HepG2 (cell line): Measurements from ENCODE around the gene PDGFD. TPM values are rescaled to one million over a fixed set of nuclear protein-coding genes. Genes with fewer than 3 reads are reported as not detected.

ENCODE experiments used
- ATAC-seq: fragments of 200-7000 bp; cut with Tn5 transposase; 3 replicates; pipeline ENCODE4 v1.9.1; 2020; ENCODE audit warnings: mild to moderate bottlenecking, moderate library complexity
- BruUV-seq: library from RNA; stranded (reverse); fragments of 400-500 nt; replicated peaks from 2 replicates; lab custom pipeline; 2021; lab: Mats Ljungman, UMichigan
- CTCF ChIA-PET: fragments of 300-600 bp; formaldehyde crosslinking; extraction: SDS; loops from one replicate; lab custom pipeline; 2021; ENCODE audit warnings: low total read pairs, inconsistent platforms, low intra/inter-chr PET ratio; lab: Yijun Ruan, JAX
- POLR2A ChIA-PET: fragments of 350-600 bp; sonication (Branson Sonifier 250); formaldehyde crosslinking; loops from one replicate; lab custom pipeline; 2020; ENCODE audit warnings: antibody characterized with exemption, inconsistent platforms; lab: Yijun Ruan, JAX
- DNase-seq: peaks from one replicate; pipeline ENCODE4 v3.0.0-alpha.2; 2015; ENCODE audit warnings: low spot score
- FAIRE-seq: peaks from 3 replicates; lab custom pipeline; 2011; peaks lifted over from hg19 to GRCh38; lab: Jason Lieb, UNC
- H2AFZ ChIP-seq: one replicate; pipeline ENCODE4 v1.6.1; 2011; ENCODE audit warnings: low read length, inconsistent platforms
- H3K27ac ChIP-seq: fragments of 300-600 bp; 3 replicates; pipeline ENCODE4 v1.8.0; 2011; ENCODE audit warnings: mixed run types, mild to moderate bottlenecking, mixed read lengths, low read length, inconsistent platforms; ENCODE audit not compliant: insufficient read depth; ENCODE audit errors: extremely low read length
- H3K27me3 ChIP-seq, 2 experiments: fragments of 200-600 bp in 1 of 2; 2 replicates in 1 of 2; 3 replicates in 1 of 2; pipeline versions ENCODE4 v1.6.0 to v1.8.0; 2011; ENCODE audit warnings: low read length in 2 of 2, mild to moderate bottlenecking in 2 of 2, moderate library complexity in 2 of 2, inconsistent platforms in 1 of 2; ENCODE audit not compliant: insufficient read depth in 2 of 2, control insufficient read depth in 1 of 2
- H3K36me3 ChIP-seq, 2 experiments: fragments of 200-600 bp in 1 of 2; replicated peaks in 1 of 2; 2 replicates in 1 of 2; 3 replicates in 1 of 2; pipeline versions ENCODE4 v1.5.1 to v1.8.0; 2011; ENCODE audit warnings: low read length in 2 of 2, inconsistent platforms in 1 of 2; ENCODE audit not compliant: insufficient read depth in 2 of 2, control insufficient read depth in 1 of 2
- H3K4me1 ChIP-seq: 2 replicates; pipeline ENCODE4 v1.5.1; 2012; ENCODE audit warnings: low read length, inconsistent platforms; ENCODE audit not compliant: insufficient read depth
- H3K4me2 ChIP-seq: 2 replicates; pipeline ENCODE4 v1.6.0; 2011; ENCODE audit warnings: low read depth, low read length, inconsistent platforms
- H3K4me3 ChIP-seq, 3 experiments: fragments of 200-600 bp in 1 of 3; sonication (generic), shearing (Covaris generic) in 1 of 3; replicated peaks in 1 of 3; 2 replicates each; pipeline ENCODE4 v1.5.1; 2011 to 2016; ENCODE audit warnings: low read length in 3 of 3, inconsistent platforms in 2 of 3, low read depth in 2 of 3, mild to moderate bottlenecking in 2 of 3, control low read depth in 1 of 3, mixed read lengths in 1 of 3; ENCODE audit not compliant: insufficient read depth in 1 of 3
- H3K79me2 ChIP-seq: one replicate; pipeline ENCODE4 v1.6.1; 2011; ENCODE audit warnings: low read length, inconsistent platforms; ENCODE audit not compliant: insufficient read depth
- H3K9ac ChIP-seq: 2 replicates; pipeline ENCODE4 v1.6.0; 2011; ENCODE audit warnings: mild to moderate bottlenecking, low read depth, low read length, inconsistent platforms; ENCODE audit not compliant: insufficient read depth
- H3K9me3 ChIP-seq: 2 replicates; pipeline ENCODE4 v1.5.1; 2012; ENCODE audit warnings: mild to moderate bottlenecking, low read length
- H4K20me1 ChIP-seq: 2 replicates; pipeline ENCODE4 v1.6.0; 2011; ENCODE audit warnings: inconsistent platforms, mild to moderate bottlenecking, low read length, moderate library complexity; ENCODE audit not compliant: insufficient read depth
- AHR ChIP-seq: IDR thresholded peaks from 2 replicates; pipeline ENCODE4 v1.6.1; 2018; ENCODE audit warnings: missing genetic modification reagents, missing compliant biosample characterization
- CCAR2 ChIP-seq: fragments of 200-400 bp; formaldehyde crosslinking; optimal IDR thresholded peaks from 2 replicates; pipeline ENCODE3; 2018; ENCODE audit warnings: low read depth, mild to moderate bottlenecking, low read length, moderate library complexity
- CCDC6 ChIP-seq: sonication (generic); formaldehyde crosslinking; IDR thresholded peaks from 2 replicates; pipeline ENCODE4 v1.8.1; 2022; ENCODE audit warnings: mild to moderate bottlenecking, missing genetic modification reagents, moderate library complexity
- DMTF1 ChIP-seq: sonication (generic); formaldehyde crosslinking; IDR thresholded peaks from 2 replicates; pipeline ENCODE4 v1.4.0; 2020; ENCODE audit warnings: mild to moderate bottlenecking, missing genetic modification reagents
- FOXP1 ChIP-seq, 2 experiments: fragments of 450-650 bp in 1 of 2; IDR thresholded peaks; 2 replicates each; pipeline ENCODE4 v1.6.1; 2017 to 2018; ENCODE audit warnings: antibody characterized with exemption in 1 of 2
- HDAC2 ChIP-seq: sonication (generic); formaldehyde crosslinking; IDR thresholded peaks from 2 replicates; pipeline ENCODE4 v1.4.0; 2020; ENCODE audit warnings: missing genetic modification reagents
- HNRNPH1 ChIP-seq: fragments of 200-400 bp; formaldehyde crosslinking; optimal IDR thresholded peaks from 2 replicates; pipeline ENCODE3; 2017; ENCODE audit warnings: mild to moderate bottlenecking, low read depth, low read length
- HOMEZ ChIP-seq: IDR thresholded peaks from 2 replicates; pipeline ENCODE4 v1.6.1; 2016; ENCODE audit warnings: low read depth
- KLF6 ChIP-seq: IDR thresholded peaks from 2 replicates; pipeline ENCODE4 v1.8.0; 2016; ENCODE audit warnings: missing biosample characterization, missing genetic modification reagents
- KMT2B ChIP-seq: IDR thresholded peaks from 2 replicates; pipeline ENCODE4 v1.6.1; 2016; ENCODE audit warnings: missing genetic modification reagents, missing compliant biosample characterization
- NFE2L2 ChIP-seq: fragments of 150-350 bp; IDR thresholded peaks from 2 replicates; pipeline ENCODE4 v1.6.1; 2014; ENCODE audit warnings: low read length
- SMAD1 ChIP-seq: sonication (generic); formaldehyde crosslinking; IDR thresholded peaks from 2 replicates; pipeline ENCODE4 v1.4.0; 2020; ENCODE audit warnings: missing genetic modification reagents, low read depth, mild to moderate bottlenecking, borderline replicate concordance
- ZMAT5 ChIP-seq: sonication (generic); formaldehyde crosslinking; IDR thresholded peaks from 2 replicates; pipeline ENCODE4 v1.5.0; 2020; ENCODE audit warnings: mild to moderate bottlenecking, low read depth, missing genetic modification reagents, borderline replicate concordance
- ZNF205 ChIP-seq: IDR thresholded peaks from 2 replicates; pipeline ENCODE4 v1.6.1; 2018; ENCODE audit warnings: missing biosample characterization, missing genetic modification reagents
- ZNF256 ChIP-seq: sonication (generic); formaldehyde crosslinking; conservative IDR thresholded peaks from 2 replicates; pipeline ENCODE4 v1.4.0; 2020; ENCODE audit warnings: missing genetic modification reagents
- ZNF260 ChIP-seq: sonication (generic); formaldehyde crosslinking; IDR thresholded peaks from 2 replicates; pipeline ENCODE4 v1.4.0; 2020; ENCODE audit warnings: missing genetic modification reagents, low read depth, mild to moderate bottlenecking, borderline replicate concordance
- ZNF367 ChIP-seq: sonication (generic); formaldehyde crosslinking; IDR thresholded peaks from 2 replicates; pipeline ENCODE4 v1.4.0; 2020; ENCODE audit warnings: missing genetic modification reagents, borderline replicate concordance
- WGBS: methylation state at CpG from one replicate; pipeline ENCODE4 v1.1.6; 2017; ENCODE audit warnings: low lambda C conversion rate; 5-methylcytosine and 5-hydroxymethylcytosine counted together
- in situ Hi-C: cut with HindIII; loops from 2 replicates; pipeline ENCODE4 v1.10.0; 2017; ENCODE audit warnings: low pct_unique_long_range_greater_than_20kb; ENCODE audit not compliant: extremely low pct_ligation_motif_present
- intact Hi-C: fragments of 100-400 bp; cut with micrococcal nuclease; formaldehyde crosslinking; loops from one replicate; pipeline ENCODE4 v1.10.0; 2022; ENCODE audit not compliant: unreplicated experiment
- polyA plus RNA-seq, 8 experiments: library from polyadenylated mRNA; depleted of rRNA in 3 of 8; stranded (reverse) in 7 of 8; unstranded in 1 of 8; fragments of >200 nt; fragmentation: Illumina TruSeq in 4 of 8; extraction: Trizol in 4 of 8; gene quantifications; 2 replicates each; pipeline versions ENCODE4 v1.2.1 to v1.2.3, GENCODE V29; 2011 to 2016; ENCODE audit warnings: low read depth in 4 of 8, missing spikeins in 1 of 8, mixed read lengths in 1 of 8; ENCODE audit not compliant: insufficient read depth in 1 of 8
- total RNA-seq, 5 experiments: library from RNA; depleted of rRNA; stranded (reverse); fragments of >200 nt; fragmentation: Illumina TruSeq; extraction: Trizol; gene quantifications; 2 replicates each; pipeline ENCODE4 v1.2.3, GENCODE V29; 2016; ENCODE audit warnings: low read depth in 1 of 5

The PDGFD gene
- total and polyA plus RNA-seq, 2 of the 13 experiments (the other 11 are each of a cell fraction or from before 2014, with no cell fraction given), result 0.09 to 0.29 TPM

- no peak for TF ChIP-seq FOXP1 (IDR thresholded peaks at IDR 0.05)
- no peak for TF ChIP-seq FOXP1 (CRISPR knock-in tag; IDR thresholded peaks at IDR 0.05)
- TF ChIP-seq HOMEZ, result no peak
- TF ChIP-seq AHR, result no peak
- no peak for TF ChIP-seq HNRNPH1
- TF ChIP-seq ZNF367, result no peak
- no peak for TF ChIP-seq DMTF1
- TF ChIP-seq CCAR2, result no peak
- no peak for TF ChIP-seq ZNF260 (CRISPR knock-in tag)
- TF ChIP-seq HDAC2 (CRISPR knock-in tag), result no peak
These were observed 99.8 kb downstream of the PDGFD start (continued) for GRCh38 chr11:104064034-104064630.

- FAIRE-seq (no peak), ATAC-seq (no peak), DNase-seq (no peak)
- H3K4me3 ChIP-seq, result no peak overlapping the region
- no peaks in the 10 kb centered on the region for H3K27me3 ChIP-seq
- no peaks in the 10 kb centered on the region for H4K20me1 ChIP-seq
- H3K4me2 ChIP-seq, result no peak overlapping the region
- H3K27ac ChIP-seq, result no peak overlapping the region
- BruUV-seq, result no TSS peak
- intact Hi-C loops (no loop called here), in situ Hi-C loops (no loop called here)
- ChIA-PET CTCF (no interaction called here), POLR2A (no interaction called here)
- H3K9me3 ChIP-seq, result no peaks in the 10 kb centered on the region
- H3K79me2 ChIP-seq, result no peaks in the 10 kb centered on the region
- H3K9ac ChIP-seq, result no peak overlapping the region
- H3K36me3 ChIP-seq, result no peaks in the 10 kb centered on the region
- no peaks in the 10 kb centered on the region for H3K4me1 ChIP-seq
- 18% methylated on average over 9 of the region's 9 CpGs for WGBS
- TF ChIP-seq KMT2B, result no peak
- no peak for TF ChIP-seq NFE2L2
- TF ChIP-seq ZNF205 (CRISPR knock-in tag), result no peak
- TF ChIP-seq CCDC6 (CRISPR knock-in tag), result no peak
- no peak for TF ChIP-seq KLF6 (CRISPR knock-in tag)
- no peak for TF ChIP-seq ZNF256
- no peak for TF ChIP-seq SMAD1
- no peak for TF ChIP-seq ZMAT5 (CRISPR knock-in tag)
- no peak overlapping the region for H2AFZ ChIP-seq
These were observed 102.0 kb downstream of the PDGFD start for GRCh38 chr11:104061853-104062521.
